HG03575 (cell line): ENCODE results near the gene MIGA1.

Source experiments
- ATAC-seq: cut with Tn5 transposase; IDR thresholded peaks from one replicate; pipeline ENCODE4 v1.9.1; 2021; ENCODE audit not compliant: unreplicated experiment, insufficient number of reproducible peaks, low FRiP score; ENCODE audit errors: extremely low read depth

MIGA1 gene

GRCh38 chr1:77833521-77834100, 54.2 kb downstream of the MIGA1 start:
- ATAC-seq = no peak

- no peak for ATAC-seq
Measured at GRCh38 chr1:77834771-77835334, 55.4 kb downstream of the MIGA1 start.

- no peak for ATAC-seq
Measured at GRCh38 chr1:77841574-77841973, 62.1 kb downstream of the MIGA1 start.

GRCh38 chr1:77845951-77846350, 66.5 kb downstream of the MIGA1 start:
- ATAC-seq = no peak

- ATAC-seq = no peak
Measured at GRCh38 chr1:77846966-77847365, 67.5 kb downstream of the MIGA1 start.

GRCh38 chr1:77847621-77848080, 68.2 kb downstream of the MIGA1 start:
- no peak for ATAC-seq

GRCh38 chr1:77850082-77850481, 70.6 kb downstream of the MIGA1 start:
- ATAC-seq = no peak

- no peak for ATAC-seq
Measured at GRCh38 chr1:77857552-77857951, 78.1 kb downstream of the MIGA1 start.

GRCh38 chr1:77858725-77859124, 79.3 kb downstream of the MIGA1 start:
- ATAC-seq = no peak

- ATAC-seq = no peak
Measured at GRCh38 chr1:77859248-77859647, 79.8 kb downstream of the MIGA1 start.

GRCh38 chr1:77866296-77866695, 86.8 kb downstream of the MIGA1 start:
- no peak for ATAC-seq

- no peak for ATAC-seq
Measured at GRCh38 chr1:77872645-77873044, 93.2 kb downstream of the MIGA1 start.

GRCh38 chr1:77873461-77873860, 94.0 kb downstream of the MIGA1 start:
- no peak for ATAC-seq

- ATAC-seq = no peak
Measured at GRCh38 chr1:77874804-77875445, 95.5 kb downstream of the MIGA1 start.

- ATAC-seq = no peak
Measured at GRCh38 chr1:77876884-77877283, 97.4 kb downstream of the MIGA1 start.

GRCh38 chr1:77881061-77881460, 101.6 kb downstream of the MIGA1 start:
- no peak for ATAC-seq

- ATAC-seq = no peak
Measured at GRCh38 chr1:77882411-77882810, 103.0 kb downstream of the MIGA1 start.

- ATAC-seq = no peak
Measured at GRCh38 chr1:77888081-77888780, 108.8 kb downstream of the MIGA1 start, which contains the start of gene NEXN. NEXN (plus strand) TSS chr1:77888624; CDS start chr1:77916107, 27,483 bp downstream.

- no peak for ATAC-seq
Measured at GRCh38 chr1:77888781-77889642, 109.6 kb downstream of the MIGA1 start.
